Naive thymus-derived CD4-positive, alpha-beta T cell (primary cell): ENCODE measurements around the gene LYPD5. TPM values are rescaled to one million over a fixed set of nuclear protein-coding genes. Genes with fewer than 3 reads are reported as not detected.

Source experiments
- ATAC-seq: fragments of 150-1000 bp; cut with Tn5 transposase; 2 replicates; pipeline ENCODE4 v1.10.0; 2021; ENCODE audit warnings: mild to moderate bottlenecking, moderate library complexity
- CTCF ChIA-PET: fragments of 350-600 bp; sonication (Branson Sonifier 250); formaldehyde crosslinking; loops from one replicate; lab custom pipeline; 2021; ENCODE audit warnings: antibody characterized with exemption; lab: Charles Lee
- POLR2A ChIA-PET: fragments of 350-600 bp; sonication (Branson Sonifier 250); formaldehyde crosslinking; loops from one replicate; lab custom pipeline; 2021; ENCODE audit warnings: antibody characterized with exemption, inconsistent platforms; lab: Charles Lee
- DNase-seq, 9 donors: peaks; one replicate each; pipeline versions ENCODE4 v3.0.0 to v3.0.0-alpha.2; 2020 to 2022; ENCODE audit warnings: mixed read lengths in 1 of 9
- H3K27ac ChIP-seq: one replicate; pipeline ENCODE4 v1.7.0; 2013; ENCODE audit warnings: mild to moderate bottlenecking, low read depth, low read length, moderate library complexity
- H3K27me3 ChIP-seq, 2 donors: one replicate each; pipeline ENCODE4 v1.7.0; 2013; ENCODE audit warnings: low read length in 2 of 2, mild to moderate bottlenecking in 2 of 2, moderate library complexity in 2 of 2; ENCODE audit not compliant: control insufficient read depth in 2 of 2, insufficient read depth in 2 of 2
- H3K36me3 ChIP-seq, 3 experiments: 1 replicate in 2 of 3; 2 replicates in 1 of 3; pipeline ENCODE4 v1.7.0; 2013; ENCODE audit warnings: low read length in 3 of 3, mild to moderate bottlenecking in 3 of 3, moderate library complexity in 1 of 3; ENCODE audit not compliant: insufficient read depth in 3 of 3, control insufficient read depth in 2 of 3
- H3K4me1 ChIP-seq, 2 donors: one replicate each; pipeline ENCODE4 v1.7.0; 2013; ENCODE audit warnings: low read length in 2 of 2, mild to moderate bottlenecking in 2 of 2, moderate library complexity in 1 of 2; ENCODE audit not compliant: control insufficient read depth in 2 of 2, insufficient read depth in 2 of 2
- H3K4me3 ChIP-seq: 2 replicates; pipeline ENCODE4 v1.7.0; 2013; ENCODE audit warnings: mild to moderate bottlenecking, low read length
- H3K9me3 ChIP-seq, 3 experiments: 1 replicate in 2 of 3; 2 replicates in 1 of 3; pipeline ENCODE4 v1.7.0; 2013; ENCODE audit warnings: low read length in 3 of 3; ENCODE audit not compliant: control insufficient read depth in 2 of 3
- H3K27ac Mint-ChIP-seq, 9 donors: one replicate each; pipeline ENCODE4 v1.8.0; 2020 to 2022; ENCODE audit warnings: mixed read lengths in 9 of 9, mild to moderate bottlenecking in 8 of 9, moderate library complexity in 5 of 9, inconsistent platforms in 2 of 9
- H3K27me3 Mint-ChIP-seq, 5 donors: one replicate each; pipeline ENCODE4 v1.8.0; 2021 to 2022; ENCODE audit warnings: mixed read lengths in 5 of 5, mild to moderate bottlenecking in 1 of 5
- H3K36me3 Mint-ChIP-seq, 5 donors: one replicate each; pipeline ENCODE4 v1.8.0; 2020 to 2022; ENCODE audit warnings: mixed read lengths in 5 of 5, mild to moderate bottlenecking in 3 of 5, inconsistent platforms in 1 of 5
- H3K4me1 Mint-ChIP-seq, 7 donors: one replicate each; pipeline ENCODE4 v1.8.0; 2020 to 2022; ENCODE audit warnings: mixed read lengths in 7 of 7, mild to moderate bottlenecking in 3 of 7, inconsistent platforms in 1 of 7
- H3K4me3 Mint-ChIP-seq, 10 donors: one replicate each; pipeline ENCODE4 v1.8.0; 2020 to 2022; ENCODE audit warnings: mild to moderate bottlenecking in 10 of 10, mixed read lengths in 10 of 10, moderate library complexity in 6 of 10, inconsistent platforms in 2 of 10
- H3K9me3 Mint-ChIP-seq, 11 donors: one replicate each; pipeline ENCODE4 v1.8.0; 2020 to 2022; ENCODE audit warnings: mixed read lengths in 11 of 11, mild to moderate bottlenecking in 4 of 11, inconsistent platforms in 1 of 11, moderate library complexity in 1 of 11
- intact Hi-C, 2 donors: fragments of 100-400 bp; cut with micrococcal nuclease; formaldehyde crosslinking; loops; one replicate each; pipeline ENCODE4 v1.15.1; 2023
- polyA plus RNA-seq, 2 donors: library from polyadenylated mRNA; unstranded; fragments of 300-500 nt; fragmentation: Illumina TruSeq; gene quantifications; one replicate each; pipeline ENCODE4 v1.2.3, GENCODE V29; 2021
- total RNA-seq, 6 experiments: library from RNA in 5 of 6; stranded (reverse) in 5 of 6; gene quantifications; 1 replicate in 5 of 6; 2 replicates in 1 of 6; pipeline ENCODE4 v1.2.3 and lab custom pipeline; 2021 to 2026

Gene LYPD5
- total and polyA plus RNA-seq, 7 experiments from 2014 or later: 0.19 to 0.89 (median 0.44) TPM; not detected in 1

GRCh38 chr19:43774103-43774939 is 27.9 kb downstream of the LYPD5 start:
- Histone ChIP-seq H3K27ac (no peak overlapping the region), H3K27me3 (no peaks in the 10 kb centered on the region), H3K36me3 (peaks cover 0 to 39% (median 0%) of the 10 kb centered on the region in 3 experiments), H3K4me3 (no peak overlapping the region), H3K9me3 (no peaks in the 10 kb centered on the region), H3K4me1 (peaks cover 17 to 32% of the 10 kb centered on the region in 2 donors)
- ATAC-seq (no peak), DNase-seq (no peak)
- ChIA-PET CTCF (no interaction called here), POLR2A (interaction anchor here (5.7 to 7.9 kb wide), 2 partner anchors 9 to 20 kb away, joined by 28 to 100 read pairs; partner anchors contain the start of gene SMG9)
- Mint-ChIP-seq H3K9me3 (peaks cover 0 to 4% (median 0%) of the 10 kb centered on the region in 11 donors), H3K27me3 (no peaks in the 10 kb centered on the region), H3K4me3 (no peak overlapping the region), H3K36me3 (peaks cover 0 to 24% (median 0%) of the 10 kb centered on the region in 5 donors), H3K27ac (peak overlapping the region in 1 of 9 donors; percentile 22), H3K4me1 (peaks cover 34 to 52% (median 42%) of the 10 kb centered on the region in 7 donors)
- intact Hi-C loops: no loop called here

GRCh38 chr19:43773725-43774102 is 28.5 kb downstream of the LYPD5 start:
- no peak overlapping the region for H3K4me3 Mint-ChIP-seq
- Histone ChIP-seq H3K4me1 (peaks cover 12 to 27% of the 10 kb centered on the region in 2 donors), H3K4me3 (no peak overlapping the region), H3K9me3 (no peaks in the 10 kb centered on the region), H3K36me3 (peaks cover 0 to 46% (median 0%) of the 10 kb centered on the region in 3 experiments), H3K27ac (no peak overlapping the region), H3K27me3 (no peaks in the 10 kb centered on the region)
- peaks cover 31 to 51% (median 36%) of the 10 kb centered on the region in 7 donors for H3K4me1 Mint-ChIP-seq
- H3K36me3 Mint-ChIP-seq: peaks cover 0 to 30% (median 4%) of the 10 kb centered on the region in 5 donors
- DNase-seq (no peak), ATAC-seq (no peak)
- no peaks in the 10 kb centered on the region for H3K27me3 Mint-ChIP-seq
- ChIA-PET CTCF (no interaction called here), POLR2A (interaction anchor here (7.9 kb wide), 1 partner anchor 8 kb away, joined by 100 read pairs; no protein-coding TSS in a partner anchor)
- peaks cover 0 to 4% (median 0%) of the 10 kb centered on the region in 11 donors for H3K9me3 Mint-ChIP-seq
- peak overlapping the region in 1 of 9 donors; percentile 21 for H3K27ac Mint-ChIP-seq
- intact Hi-C loops: no loop called here

GRCh38 chr19:43769256-43769655 is 33.0 kb downstream of the LYPD5 start:
- Mint-ChIP-seq H3K27ac (peak overlapping the region in 2 of 9 donors; percentile 20 to 47), H3K4me1 (peaks cover 26 to 61% (median 30%) of the 10 kb centered on the region in 7 donors), H3K9me3 (peaks cover 0 to 1% (median 0%) of the 10 kb centered on the region in 11 donors), H3K36me3 (peaks cover 0 to 32% (median 4%) of the 10 kb centered on the region in 5 donors), H3K4me3 (no peak overlapping the region), H3K27me3 (no peaks in the 10 kb centered on the region)
- intact Hi-C loops: no loop called here
- POLR2A ChIA-PET: interaction anchor here (1.6 to 11.8 kb wide), 2 partner anchors 8 to 9 kb away, joined by 5 to 100 read pairs; partner anchors contain the start of gene KCNN4
- Histone ChIP-seq H3K4me3 (no peak overlapping the region), H3K27me3 (no peaks in the 10 kb centered on the region), H3K4me1 (peaks cover 23 to 32% of the 10 kb centered on the region in 2 donors), H3K36me3 (peaks cover 0 to 60% (median 0%) of the 10 kb centered on the region in 3 experiments), H3K9me3 (no peaks in the 10 kb centered on the region), H3K27ac (no peak overlapping the region)
- DNase-seq: no peak
- ATAC-seq: no peak
- CTCF ChIA-PET: interaction anchor here (0.8 to 1.0 kb wide), 2 partner anchors 24 kb away, joined by 3 to 4 read pairs; no protein-coding TSS in a partner anchor

- ATAC-seq: peak; percentile 19
- Mint-ChIP-seq H3K9me3 (peaks cover 0 to 1% (median 0%) of the 10 kb centered on the region in 11 donors), H3K27me3 (no peaks in the 10 kb centered on the region), H3K4me3 (no peak overlapping the region), H3K27ac (peak overlapping the region in 7 of 9 donors; percentile 20 to 92 (median 47)), H3K4me1 (peaks cover 29 to 68% (median 33%) of the 10 kb centered on the region in 7 donors), H3K36me3 (peaks cover 0 to 32% (median 4%) of the 10 kb centered on the region in 5 donors)
- H3K27ac ChIP-seq: no peak overlapping the region
- peaks cover 0 to 52% (median 0%) of the 10 kb centered on the region in 3 experiments for H3K36me3 ChIP-seq
- intact Hi-C loops: no loop called here
- no peaks in the 10 kb centered on the region for H3K9me3 ChIP-seq
- no peak for DNase-seq
- POLR2A ChIA-PET: interaction anchor here (0.6 to 11.8 kb wide), 2 partner anchors 9 to 167 kb away, joined by 4 to 100 read pairs; partner anchors contain the start of gene KCNN4
- H3K4me1 ChIP-seq: peaks cover 23 to 32% of the 10 kb centered on the region in 2 donors
- H3K4me3 ChIP-seq: no peak overlapping the region
- CTCF ChIA-PET: interaction anchor here (1.0 to 1.6 kb wide), 3 partner anchors 12 to 100 kb away, joined by 4 read pairs; no protein-coding TSS in a partner anchor
- no peaks in the 10 kb centered on the region for H3K27me3 ChIP-seq
These were observed 33.8 kb downstream of the LYPD5 start for GRCh38 chr19:43768273-43769050.

GRCh38 chr19:43767818-43768217 is 34.4 kb downstream of the LYPD5 start:
- no peaks in the 10 kb centered on the region for H3K27me3 Mint-ChIP-seq
- no peaks in the 10 kb centered on the region for H3K27me3 ChIP-seq
- peaks cover 0 to 47% (median 0%) of the 10 kb centered on the region in 3 experiments for H3K36me3 ChIP-seq
- H3K4me1 Mint-ChIP-seq: peaks cover 32 to 68% (median 38%) of the 10 kb centered on the region in 7 donors
- DNase-seq (no peak), ATAC-seq (no peak)
- peak overlapping the region in 8 of 9 donors; percentile 36 to 94 (median 71) for H3K27ac Mint-ChIP-seq
- POLR2A ChIA-PET: interaction anchor here (0.6 to 11.8 kb wide), 2 partner anchors 10 to 168 kb away, joined by 4 to 100 read pairs; partner anchors contain the start of gene KCNN4
- no peak overlapping the region for H3K4me3 Mint-ChIP-seq
- intact Hi-C loops: no loop called here
- CTCF ChIA-PET: interaction anchor here (0.5 to 1.6 kb wide), 4 partner anchors 12 to 1667 kb away, joined by 3 to 4 read pairs (median 4); no protein-coding TSS in a partner anchor
- H3K27ac ChIP-seq: no peak overlapping the region
- H3K9me3 Mint-ChIP-seq: peaks cover 0 to 1% (median 0%) of the 10 kb centered on the region in 11 donors
- peaks cover 23 to 32% of the 10 kb centered on the region in 2 donors for H3K4me1 ChIP-seq
- peaks cover 0 to 34% (median 4%) of the 10 kb centered on the region in 5 donors for H3K36me3 Mint-ChIP-seq
- no peaks in the 10 kb centered on the region for H3K9me3 ChIP-seq
- H3K4me3 ChIP-seq: no peak overlapping the region
